H1 (cell line): Measurements from ENCODE around the gene CFAP97D2. TPM values are rescaled to one million over a fixed set of nuclear protein-coding genes. Genes with fewer than 3 reads are reported as not detected.

Experiments used
- ATF2 ChIP-seq: IDR thresholded peaks from 2 replicates; pipeline ENCODE4 v1.6.1; 2012; ENCODE audit warnings: low read length, inconsistent platforms
- CBX8 ChIP-seq: fragments of 300-800, 300-1000 bp; sonication (generic); IDR thresholded peaks from 2 replicates; pipeline ENCODE4 v1.7.1; 2016; ENCODE audit warnings: low read depth, low read length, borderline replicate concordance
- CHD7 ChIP-seq: fragments of 300-600 bp; sonication (generic); IDR thresholded peaks from 2 replicates; pipeline ENCODE4 v1.7.1; 2012; ENCODE audit warnings: low read length, moderate library complexity, mild to moderate bottlenecking, inconsistent platforms; ENCODE audit not compliant: insufficient replicate concordance
- CTBP2 ChIP-seq: IDR thresholded peaks from 2 replicates; pipeline ENCODE4 v1.7.0; 2011; ENCODE audit warnings: borderline replicate concordance, mild to moderate bottlenecking, moderate library complexity, mixed read lengths, low read length; ENCODE audit not compliant: insufficient read depth, insufficient read length
- PHF8 ChIP-seq: fragments of 200-600 bp; sonication (generic); conservative IDR thresholded peaks from 2 replicates; pipeline ENCODE4 v1.7.1; 2012; ENCODE audit warnings: low read depth, mild to moderate bottlenecking, inconsistent platforms, low read length, moderate library complexity
- RAD21 ChIP-seq, 2 experiments: IDR thresholded peaks in 1 of 2; conservative IDR thresholded peaks in 1 of 2; 2 replicates each; pipeline ENCODE4 v1.6.1; 2011; ENCODE audit warnings: low read depth in 2 of 2, low read length in 2 of 2, improper control_type of control experiment in 1 of 2, inconsistent platforms in 1 of 2, mild to moderate bottlenecking in 1 of 2, moderate library complexity in 1 of 2
- SAP30 ChIP-seq: fragments of 300-600 bp; sonication (generic); IDR thresholded peaks from 2 replicates; pipeline ENCODE4 v1.7.1; 2012; ENCODE audit warnings: low read length, moderate library complexity, mild to moderate bottlenecking, inconsistent platforms; ENCODE audit not compliant: insufficient read depth, insufficient replicate concordance
- TBP ChIP-seq: IDR thresholded peaks from 2 replicates; pipeline ENCODE4 v1.6.1; 2011; ENCODE audit warnings: low read depth, low read length, improper control_type of control experiment
- YY1 ChIP-seq: IDR thresholded peaks from 2 replicates; pipeline ENCODE4 v1.6.1; 2011; ENCODE audit warnings: low read depth, mild to moderate bottlenecking, low read length
- polyA plus RNA-seq, 7 experiments: library from polyadenylated mRNA; depleted of rRNA in 3 of 7; stranded (reverse) in 5 of 7; unstranded in 2 of 7; fragments of >200 nt in 5 of 7; fragments of 200-250 nt in 2 of 7; gene quantifications; 1 replicate in 5 of 7; 2 replicates in 1 of 7; 4 replicates in 1 of 7; pipeline versions ENCODE4 v1.2.1 to v1.2.3, GENCODE V29; 2011 to 2013; ENCODE audit warnings: missing spikeins in 2 of 7, mixed read lengths in 2 of 7
- total RNA-seq: library from RNA; stranded (reverse); fragmentation: NEBNext Ultra II Directional; extraction: Animal tissue kit (Norgen Biotek cat#: 25700); gene quantifications from 2 replicates; pipeline ENCODE4 v1.2.1, GENCODE V29; 2021

Gene CFAP97D2
- total and polyA plus RNA-seq, 2 of the 8 experiments (the other 6 are each of a cell fraction or from before 2014, with no cell fraction given): not detected

DNA sequence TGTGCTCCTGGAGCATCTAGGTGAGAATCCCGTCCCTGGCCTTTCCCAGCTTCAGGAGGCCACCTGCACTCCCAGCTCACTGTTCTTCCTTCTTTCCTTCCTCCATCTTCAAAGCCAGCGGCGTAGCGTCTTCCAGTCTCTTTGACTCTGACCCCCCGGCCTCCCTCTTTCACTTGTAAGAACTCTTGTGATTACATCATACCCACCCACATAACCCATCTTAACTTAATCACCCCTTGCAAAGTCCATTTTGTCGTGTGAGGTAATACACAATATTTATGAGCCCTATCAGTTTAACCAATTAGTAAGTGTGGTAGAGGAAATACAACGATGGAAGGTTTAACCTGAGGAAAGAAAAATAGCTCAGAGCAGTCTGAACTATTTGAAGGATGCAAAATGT lies 51.1 kb downstream of the CFAP97D2 start (continued):
- no peak for TF ChIP-seq CHD7
- TF ChIP-seq RAD21 (IDR thresholded peaks at IDR 0.05 in 1 of 2, conservative IDR thresholded peaks at IDR 0.05 in 1 of 2; ENCODE audit: low read depth in 2 of 2, low read length in 2 of 2): no peak
- no peak for TF ChIP-seq CBX8
- no peak for TF ChIP-seq ATF2
- 0 out of 2 replicates have a peak, but pooled peaks have one; percentile 47 for TF ChIP-seq YY1
- 0 out of 2 replicates have a peak, but pooled peaks have one; percentile 14 for TF ChIP-seq TBP
- no peak for TF ChIP-seq CTBP2
- no peak for TF ChIP-seq PHF8
- TF ChIP-seq SAP30: no peak
